Natural killer cell (primary cell): ENCODE data around the gene LINC00305. TPM values are rescaled to one million over a fixed set of nuclear protein-coding genes. Genes with fewer than 3 reads are reported as not detected.

Experiments used
- ATAC-seq, 3 donors: fragments of 150-1000 bp in 2 of 3; fragments of 200-7000 bp in 1 of 3; cut with Tn5 transposase; 1 replicate in 1 of 3; 2 replicates in 2 of 3; pipeline ENCODE4 v1.10.0; 2021; ENCODE audit warnings: mild to moderate bottlenecking in 2 of 3, moderate library complexity in 2 of 3
- DNase-seq, 2 donors: peaks; one replicate each; pipeline versions ENCODE4 v3.0.0 to v3.0.0-alpha.2; 2013 to 2021; ENCODE audit warnings: mixed read lengths in 1 of 2
- H3K27ac ChIP-seq: one replicate; pipeline ENCODE4 v1.5.1; 2013; ENCODE audit warnings: mild to moderate bottlenecking, low read length
- H3K27me3 ChIP-seq: one replicate; pipeline ENCODE4 v1.6.1; 2013; ENCODE audit warnings: low read length; ENCODE audit not compliant: control insufficient read depth, insufficient read depth
- H3K36me3 ChIP-seq: one replicate; pipeline ENCODE4 v1.6.1; 2013; ENCODE audit warnings: low read length; ENCODE audit not compliant: control insufficient read depth, insufficient read depth
- H3K4me1 ChIP-seq: one replicate; pipeline ENCODE4 v1.6.1; 2013; ENCODE audit warnings: low read length; ENCODE audit not compliant: control insufficient read depth, insufficient read depth
- H3K4me3 ChIP-seq: one replicate; pipeline ENCODE4 v1.5.1; 2013; ENCODE audit warnings: low read length
- H3K9me3 ChIP-seq: one replicate; pipeline ENCODE4 v1.6.1; 2013; ENCODE audit warnings: low read length; ENCODE audit not compliant: control insufficient read depth, insufficient read depth
- H3K27ac Mint-ChIP-seq, 2 donors: one replicate each; pipeline ENCODE4 v1.8.0; 2022; ENCODE audit warnings: mild to moderate bottlenecking in 2 of 2, mixed read lengths in 2 of 2, moderate library complexity in 1 of 2
- H3K27me3 Mint-ChIP-seq, 2 donors: one replicate each; pipeline ENCODE4 v1.8.0; 2022; ENCODE audit warnings: low read depth in 2 of 2, mixed read lengths in 2 of 2
- H3K36me3 Mint-ChIP-seq: one replicate; pipeline ENCODE4 v1.8.0; 2022; ENCODE audit warnings: mixed read lengths
- H3K4me1 Mint-ChIP-seq, 2 donors: one replicate each; pipeline ENCODE4 v1.8.0; 2022; ENCODE audit warnings: mixed read lengths in 2 of 2
- H3K4me3 Mint-ChIP-seq: one replicate; pipeline ENCODE4 v1.8.0; 2022; ENCODE audit warnings: mild to moderate bottlenecking, moderate library complexity, mixed read lengths
- H3K9me3 Mint-ChIP-seq, 2 donors: one replicate each; pipeline ENCODE4 v1.8.0; 2022; ENCODE audit warnings: mixed read lengths in 2 of 2
- WGBS: methylation state at CpG from one replicate; pipeline ENCODE4 v1.1.7; 2013; ENCODE audit warnings: missing lambda C conversion rate; ENCODE audit not compliant: insufficient coverage; 5-methylcytosine and 5-hydroxymethylcytosine counted together
- intact Hi-C: fragments of 100-400 bp; cut with micrococcal nuclease; formaldehyde crosslinking; loops from one replicate; pipeline ENCODE4 v1.14.2; 2022
- total RNA-seq, 4 donors: library from RNA; stranded (reverse); fragments of 120-200 nt in 1 of 4; gene quantifications; one replicate each; pipeline versions ENCODE4 v1.2.3 to v1.2.4, GENCODE V29; 2013 to 2022
- TF ChIP-seq, protein P1 (sequence below): fragments of 200-600 bp; IDR thresholded peaks from one replicate; pipeline ENCODE4 v1.8.0; 2022; ENCODE audit warnings: antibody characterized with exemption

Gene LINC00305
- total RNA-seq, 3 donors from 2014 or later (not counting 1 experiment from before 2014, with no cell fraction given), result not detected

DNA sequence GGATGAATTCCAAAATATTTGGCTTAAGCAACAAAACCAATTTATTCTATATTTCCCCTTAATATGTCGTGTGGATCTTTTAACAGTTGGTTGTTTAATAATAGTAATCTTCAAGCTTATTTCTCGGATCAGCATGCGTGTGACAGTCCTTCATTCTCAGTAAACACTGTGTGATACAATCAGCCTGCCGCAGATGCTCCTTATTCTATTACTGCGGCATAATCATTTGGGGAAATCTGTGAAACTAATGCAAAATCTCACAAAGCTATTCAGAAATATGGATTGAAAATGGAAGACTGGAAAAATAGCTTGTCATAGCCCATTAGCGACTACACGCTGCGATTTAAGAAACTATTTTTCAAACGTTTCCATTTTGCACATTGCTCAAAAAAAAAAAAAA is 36.9 kb downstream of the LINC00305 start:
- intact Hi-C loops, result no loop called here

DNA sequence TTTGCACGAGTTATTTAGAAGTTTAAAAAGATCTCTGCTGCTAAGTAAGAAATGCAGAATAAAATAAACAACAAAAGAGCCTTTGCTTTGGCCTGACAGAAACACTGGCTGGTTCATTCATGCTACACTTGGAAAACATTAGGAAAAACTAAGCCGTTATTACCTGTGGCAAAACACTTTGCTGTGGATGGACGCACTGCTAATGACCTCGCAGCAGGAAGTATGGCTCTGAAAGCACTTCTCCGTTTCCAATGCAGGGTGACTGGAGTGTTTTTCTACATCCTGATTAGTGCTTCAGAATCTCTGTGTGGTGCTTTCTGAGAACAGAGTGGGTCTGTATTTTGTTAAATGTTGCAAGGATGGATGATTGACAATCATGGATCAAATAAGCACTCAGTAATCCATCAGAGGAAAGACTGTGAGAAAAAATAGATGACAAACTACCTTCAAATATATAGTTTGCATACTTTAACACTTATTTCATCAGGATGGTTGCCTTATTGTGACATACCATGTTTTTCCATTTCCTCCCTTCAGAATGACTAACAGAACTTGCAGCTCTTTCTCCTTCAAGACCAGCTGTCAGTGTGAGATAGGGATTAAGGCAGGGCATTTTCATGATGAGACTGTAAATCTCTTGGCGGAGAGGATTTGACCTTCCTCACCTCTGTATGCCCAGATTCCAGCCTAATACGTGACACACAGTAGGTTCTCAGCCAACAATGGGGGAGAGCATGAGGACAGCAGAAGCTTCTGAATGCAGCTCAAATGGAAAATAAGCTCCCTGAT is 38.0 kb downstream of the LINC00305 start:
- Histone ChIP-seq H3K36me3 (no peaks in the 10 kb centered on the region), H3K4me1 (no peaks in the 10 kb centered on the region), H3K4me3 (no peak overlapping the region), H3K27me3 (no peaks in the 10 kb centered on the region), H3K27ac (no peak overlapping the region), H3K9me3 (no peaks in the 10 kb centered on the region)
- Mint-ChIP-seq H3K36me3 (no peaks in the 10 kb centered on the region), H3K27ac (no peak overlapping the region), H3K27me3 (no peaks in the 10 kb centered on the region), H3K4me1 (no peaks in the 10 kb centered on the region), H3K9me3 (peaks cover under 1 to 2% of the 10 kb centered on the region in 2 donors), H3K4me3 (no peak overlapping the region)
- WGBS, result 37% methylated on average over 7 of the region's 7 CpGs
- no peak for DNase-seq
- TF ChIP-seq, protein P1, sequence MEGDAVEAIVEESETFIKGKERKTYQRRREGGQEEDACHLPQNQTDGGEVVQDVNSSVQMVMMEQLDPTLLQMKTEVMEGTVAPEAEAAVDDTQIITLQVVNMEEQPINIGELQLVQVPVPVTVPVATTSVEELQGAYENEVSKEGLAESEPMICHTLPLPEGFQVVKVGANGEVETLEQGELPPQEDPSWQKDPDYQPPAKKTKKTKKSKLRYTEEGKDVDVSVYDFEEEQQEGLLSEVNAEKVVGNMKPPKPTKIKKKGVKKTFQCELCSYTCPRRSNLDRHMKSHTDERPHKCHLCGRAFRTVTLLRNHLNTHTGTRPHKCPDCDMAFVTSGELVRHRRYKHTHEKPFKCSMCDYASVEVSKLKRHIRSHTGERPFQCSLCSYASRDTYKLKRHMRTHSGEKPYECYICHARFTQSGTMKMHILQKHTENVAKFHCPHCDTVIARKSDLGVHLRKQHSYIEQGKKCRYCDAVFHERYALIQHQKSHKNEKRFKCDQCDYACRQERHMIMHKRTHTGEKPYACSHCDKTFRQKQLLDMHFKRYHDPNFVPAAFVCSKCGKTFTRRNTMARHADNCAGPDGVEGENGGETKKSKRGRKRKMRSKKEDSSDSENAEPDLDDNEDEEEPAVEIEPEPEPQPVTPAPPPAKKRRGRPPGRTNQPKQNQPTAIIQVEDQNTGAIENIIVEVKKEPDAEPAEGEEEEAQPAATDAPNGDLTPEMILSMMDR, result no peak
- intact Hi-C loops, result no loop called here
- ATAC-seq, result no peak

More for the DNA sequence above, 36.9 kb downstream of the LINC00305 start:
- Histone ChIP-seq H3K27ac (no peak overlapping the region), H3K9me3 (no peaks in the 10 kb centered on the region), H3K4me1 (no peaks in the 10 kb centered on the region), H3K4me3 (no peak overlapping the region), H3K27me3 (no peaks in the 10 kb centered on the region), H3K36me3 (no peaks in the 10 kb centered on the region)
- no peaks in the 10 kb centered on the region for H3K4me1 Mint-ChIP-seq
- ATAC-seq, result no peak
- WGBS, result 97% methylated on average over 6 of the region's 9 CpGs
- H3K4me3 Mint-ChIP-seq, result no peak overlapping the region
- H3K9me3 Mint-ChIP-seq, result peaks cover 2% of the 10 kb centered on the region in 2 donors
- H3K36me3 Mint-ChIP-seq, result no peaks in the 10 kb centered on the region
- no peaks in the 10 kb centered on the region for H3K27me3 Mint-ChIP-seq
- TF ChIP-seq, protein P1, result no peak
- no peak overlapping the region for H3K27ac Mint-ChIP-seq
- no peak for DNase-seq

DNA sequence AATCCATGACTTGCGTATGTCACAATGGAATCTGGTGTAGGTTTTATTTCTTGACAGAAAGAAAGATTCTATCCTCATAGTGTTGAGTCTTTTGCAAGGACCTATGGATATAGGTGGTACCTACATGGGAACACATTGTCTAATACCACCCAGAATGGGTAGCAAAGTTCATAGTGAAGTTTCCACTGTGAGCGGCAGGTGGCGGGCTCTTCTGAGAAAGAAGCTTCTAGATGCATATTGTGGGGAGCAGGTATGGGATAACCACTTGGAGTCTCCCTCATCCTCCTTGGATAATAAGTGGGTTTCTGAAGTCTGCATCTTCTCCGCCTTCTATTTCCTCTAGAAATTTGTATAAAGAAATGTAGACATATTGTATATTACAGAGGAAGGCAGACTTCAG is 44.9 kb downstream of the LINC00305 start:
- ATAC-seq (no peak), DNase-seq (no peak)
- no peaks in the 10 kb centered on the region for H3K36me3 Mint-ChIP-seq
- H3K4me1 ChIP-seq, result no peaks in the 10 kb centered on the region
- intact Hi-C loops, result no loop called here
- H3K27me3 ChIP-seq, result no peaks in the 10 kb centered on the region
- H3K27ac Mint-ChIP-seq, result no peak overlapping the region
- no peaks in the 10 kb centered on the region for H3K4me1 Mint-ChIP-seq
- H3K27ac ChIP-seq, result no peak overlapping the region
- 90% methylated on average over 2 of the region's 4 CpGs for WGBS
- H3K4me3 Mint-ChIP-seq, result no peak overlapping the region
- H3K9me3 Mint-ChIP-seq, result peaks cover 0 to 2% of the 10 kb centered on the region in 2 donors
- no peak overlapping the region for H3K4me3 ChIP-seq
- TF ChIP-seq, protein P1, result no peak
- no peaks in the 10 kb centered on the region for H3K9me3 ChIP-seq
- no peaks in the 10 kb centered on the region for H3K27me3 Mint-ChIP-seq
- no peaks in the 10 kb centered on the region for H3K36me3 ChIP-seq
